Nephron (organoid): Measurements from ENCODE around the gene JMJD8.

Experiments
- H3K27ac Mint-ChIP-seq, 3 experiments: 2 replicates each; pipeline ENCODE4 v1.8.0; 2020; ENCODE audit warnings: mixed read lengths in 3 of 3, mild to moderate bottlenecking in 2 of 3, moderate library complexity in 1 of 3
- H3K27me3 Mint-ChIP-seq: 2 replicates; pipeline ENCODE4 v1.8.0; 2021; ENCODE audit warnings: low read depth, mild to moderate bottlenecking, moderate library complexity, mixed read lengths
- H3K36me3 Mint-ChIP-seq: 2 replicates; pipeline ENCODE4 v1.8.0; 2020; ENCODE audit warnings: low read depth, mixed read lengths
- H3K4me1 Mint-ChIP-seq: 2 replicates; pipeline ENCODE4 v1.8.0; 2020; ENCODE audit warnings: mixed read lengths
- H3K4me3 Mint-ChIP-seq, 3 experiments: 2 replicates each; pipeline ENCODE4 v1.8.0; 2020; ENCODE audit warnings: mild to moderate bottlenecking in 3 of 3, mixed read lengths in 3 of 3, moderate library complexity in 2 of 3
- H3K9me3 Mint-ChIP-seq: 2 replicates; pipeline ENCODE4 v1.8.0; 2020; ENCODE audit warnings: mixed read lengths
- CTCF ChIP-seq, 3 experiments: fragments of 200-600 bp; sonication (generic); IDR thresholded peaks; one replicate each; pipeline ENCODE4 v1.5.0; 2021; ENCODE audit warnings: antibody characterized with exemption in 3 of 3; ENCODE audit not compliant: unreplicated experiment in 3 of 3

Gene JMJD8

DNA sequence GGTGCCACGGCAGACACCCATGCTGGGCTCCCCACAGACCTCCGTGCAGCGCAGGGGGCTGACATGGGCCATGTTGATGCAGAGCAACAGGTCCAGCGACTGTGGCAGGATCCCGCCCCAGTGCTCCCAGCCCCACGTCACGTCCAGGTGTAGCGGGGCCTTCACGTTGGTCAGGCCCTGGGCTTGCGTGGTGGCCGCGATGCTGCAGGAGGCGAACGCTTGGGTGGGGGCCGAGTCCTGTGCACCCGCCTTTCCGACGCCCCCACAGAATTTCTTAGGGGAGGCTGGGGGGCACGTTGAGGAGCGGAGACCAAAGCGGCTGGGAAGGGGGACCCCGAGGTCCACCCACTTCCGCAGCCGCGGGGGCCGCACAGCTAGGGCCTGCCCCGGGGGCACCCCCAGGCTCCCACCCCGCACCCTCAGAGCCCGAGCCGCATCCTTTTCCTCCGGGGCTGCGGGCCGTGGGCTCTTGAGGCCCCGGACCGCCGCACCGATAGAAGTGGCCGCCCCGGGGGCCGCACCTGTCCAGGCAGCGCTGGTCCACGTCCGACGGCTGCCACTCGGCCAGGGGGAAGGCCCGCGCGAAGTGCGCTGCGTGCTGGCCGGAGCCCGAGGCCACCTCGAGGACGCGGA is 48.4 kb downstream of the JMJD8 start:
- H3K4me3 Mint-ChIP-seq: peak overlapping the region; percentile 43 to 97 (median 96)
- H3K27ac Mint-ChIP-seq: no peak overlapping the region
- no peaks in the 10 kb centered on the region for H3K36me3 Mint-ChIP-seq
- peaks cover 7% of the 10 kb centered on the region for H3K4me1 Mint-ChIP-seq
- H3K27me3 Mint-ChIP-seq: peaks cover 5% of the 10 kb centered on the region
- H3K9me3 Mint-ChIP-seq: no peaks in the 10 kb centered on the region
- TF ChIP-seq CTCF (IDR thresholded peaks at IDR 0.05; ENCODE audit: unreplicated experiment in 3 of 3): no peak

GRCh38 chr16:634996-635395 is 49.1 kb downstream of the JMJD8 start:
- no peak for TF ChIP-seq CTCF (IDR thresholded peaks at IDR 0.05; ENCODE audit: unreplicated experiment in 3 of 3)
- Mint-ChIP-seq H3K4me3 (peak overlapping the region; percentile 74 to 79 (median 76)), H3K27ac (no peak overlapping the region), H3K9me3 (no peaks in the 10 kb centered on the region), H3K27me3 (peaks cover 5% of the 10 kb centered on the region), H3K36me3 (no peaks in the 10 kb centered on the region), H3K4me1 (peaks cover 7% of the 10 kb centered on the region)

DNA sequence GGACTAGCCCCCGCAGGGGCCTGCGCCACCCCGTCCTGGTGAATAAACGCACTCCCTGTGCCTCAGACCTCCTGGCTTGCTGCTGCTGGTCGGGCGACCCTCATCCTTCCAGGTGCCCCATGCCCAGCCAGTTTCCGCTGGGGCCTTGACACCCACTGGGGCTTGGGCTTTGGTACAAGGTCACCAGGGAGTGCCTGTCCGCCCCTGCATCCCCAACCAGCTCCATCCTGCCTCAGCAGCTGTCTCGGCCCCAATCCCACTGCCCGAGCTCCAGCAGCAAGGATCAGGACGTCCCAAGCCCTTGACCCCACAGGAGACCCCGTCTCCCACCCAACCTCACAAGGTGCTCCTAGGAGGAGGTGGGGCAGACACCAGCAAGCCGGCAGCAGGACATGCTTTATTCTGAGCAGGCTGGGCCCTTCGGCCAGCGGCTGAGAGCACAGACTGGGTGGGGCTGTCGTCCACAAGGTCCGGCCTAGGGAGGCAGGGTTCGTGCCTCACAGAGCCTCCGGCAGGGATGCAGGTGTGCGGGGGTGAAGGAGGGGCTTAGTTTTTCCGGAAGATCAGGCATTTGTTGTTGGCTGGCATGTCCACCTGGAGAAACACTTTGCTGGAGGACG is 50.0 kb downstream of the JMJD8 start:
- H3K27ac Mint-ChIP-seq: no peak overlapping the region
- peaks cover 5% of the 10 kb centered on the region for H3K27me3 Mint-ChIP-seq

DNA sequence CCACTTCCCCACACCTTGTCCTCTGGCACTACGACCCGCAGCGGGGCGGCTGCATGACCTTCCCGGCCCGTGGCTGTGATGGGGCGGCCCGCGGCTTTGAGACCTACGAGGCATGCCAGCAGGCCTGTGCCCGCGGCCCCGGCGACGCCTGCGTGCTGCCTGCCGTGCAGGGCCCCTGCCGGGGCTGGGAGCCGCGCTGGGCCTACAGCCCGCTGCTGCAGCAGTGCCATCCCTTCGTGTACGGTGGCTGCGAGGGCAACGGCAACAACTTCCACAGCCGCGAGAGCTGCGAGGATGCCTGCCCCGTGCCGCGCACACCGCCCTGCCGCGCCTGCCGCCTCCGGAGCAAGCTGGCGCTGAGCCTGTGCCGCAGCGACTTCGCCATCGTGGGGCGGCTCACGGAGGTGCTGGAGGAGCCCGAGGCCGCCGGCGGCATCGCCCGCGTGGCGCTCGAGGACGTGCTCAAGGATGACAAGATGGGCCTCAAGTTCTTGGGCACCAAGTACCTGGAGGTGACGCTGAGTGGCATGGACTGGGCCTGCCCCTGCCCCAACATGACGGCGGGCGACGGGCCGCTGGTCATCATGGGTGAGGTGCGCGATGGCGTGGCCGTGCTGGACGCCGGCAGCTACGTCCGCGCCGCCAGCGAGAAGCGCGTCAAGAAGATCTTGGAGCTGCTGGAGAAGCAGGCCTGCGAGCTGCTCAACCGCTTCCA is 50.6 kb downstream of the JMJD8 start:
- no peak for TF ChIP-seq CTCF (IDR thresholded peaks at IDR 0.05; ENCODE audit: unreplicated experiment in 3 of 3)
- Mint-ChIP-seq H3K9me3 (no peaks in the 10 kb centered on the region), H3K27ac (no peak overlapping the region), H3K27me3 (peaks cover 5% of the 10 kb centered on the region), H3K4me3 (no peak overlapping the region), H3K36me3 (peaks cover 7% of the 10 kb centered on the region), H3K4me1 (peaks cover 14% of the 10 kb centered on the region)

More for the DNA sequence above, 50.0 kb downstream of the JMJD8 start:
- H3K4me3 Mint-ChIP-seq: peak overlapping the region; percentile 65 to 76 (median 72)
- peaks cover 3% of the 10 kb centered on the region for H3K36me3 Mint-ChIP-seq
- H3K9me3 Mint-ChIP-seq: no peaks in the 10 kb centered on the region
- no peak for TF ChIP-seq CTCF (IDR thresholded peaks at IDR 0.05; ENCODE audit: unreplicated experiment in 3 of 3)
- peaks cover 10% of the 10 kb centered on the region for H3K4me1 Mint-ChIP-seq

DNA sequence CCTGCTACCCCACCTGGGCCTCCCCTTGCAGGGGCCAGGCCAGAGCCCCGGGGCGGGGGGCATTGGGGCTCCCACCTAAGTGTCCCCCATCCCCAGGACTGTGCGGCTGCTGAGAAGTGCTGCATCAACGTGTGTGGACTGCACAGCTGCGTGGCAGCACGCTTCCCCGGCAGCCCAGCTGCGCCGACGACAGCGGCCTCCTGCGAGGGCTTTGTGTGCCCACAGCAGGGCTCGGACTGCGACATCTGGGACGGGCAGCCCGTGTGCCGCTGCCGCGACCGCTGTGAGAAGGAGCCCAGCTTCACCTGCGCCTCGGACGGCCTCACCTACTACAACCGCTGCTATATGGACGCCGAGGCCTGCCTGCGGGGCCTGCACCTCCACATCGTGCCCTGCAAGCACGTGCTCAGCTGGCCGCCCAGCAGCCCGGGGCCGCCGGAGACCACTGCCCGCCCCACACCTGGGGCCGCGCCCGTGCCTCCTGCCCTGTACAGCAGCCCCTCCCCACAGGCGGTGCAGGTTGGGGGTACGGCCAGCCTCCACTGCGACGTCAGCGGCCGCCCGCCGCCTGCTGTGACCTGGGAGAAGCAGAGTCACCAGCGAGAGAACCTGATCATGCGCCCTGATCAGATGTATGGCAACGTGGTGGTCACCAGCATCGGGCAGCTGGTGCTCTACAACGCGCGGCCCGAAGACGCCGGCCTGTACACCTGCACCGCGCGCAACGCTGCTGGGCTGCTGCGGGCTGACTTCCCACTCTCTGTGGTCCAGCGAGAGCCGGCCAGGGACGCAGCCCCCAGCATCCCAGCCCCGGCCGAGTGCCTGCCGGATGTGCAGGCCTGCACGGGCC is 51.4 kb downstream of the JMJD8 start:
- Mint-ChIP-seq H3K4me3 (no peak overlapping the region), H3K27me3 (peaks cover 5% of the 10 kb centered on the region), H3K9me3 (no peaks in the 10 kb centered on the region), H3K36me3 (peaks cover 7% of the 10 kb centered on the region), H3K27ac (no peak overlapping the region), H3K4me1 (peaks cover 14% of the 10 kb centered on the region)
- no peak for TF ChIP-seq CTCF (IDR thresholded peaks at IDR 0.05; ENCODE audit: unreplicated experiment in 3 of 3)
